Hepatocyte (in vitro differentiated cells): ENCODE measurements around the gene ARHGAP15. TPM values are rescaled to one million over a fixed set of nuclear protein-coding genes. Genes with fewer than 3 reads are reported as not detected.

Source experiments
- DNase-seq: peaks from one replicate; pipeline ENCODE4 v3.0.0-alpha.2; 2016; ENCODE audit warnings: low spot score
- H2AFZ ChIP-seq: fragments of 200-600 bp; sonication (generic); 2 replicates; pipeline ENCODE4 v1.6.0; 2016; ENCODE audit warnings: antibody characterized with exemption, mild to moderate bottlenecking
- H3K27ac ChIP-seq: fragments of 200-600 bp; sonication (generic); 2 replicates; pipeline ENCODE4 v1.5.1; 2016; ENCODE audit warnings: mild to moderate bottlenecking
- H3K27me3 ChIP-seq: fragments of 200-600 bp; sonication (generic); 2 replicates; pipeline ENCODE4 v1.6.1; 2016
- H3K36me3 ChIP-seq: fragments of 200-600 bp; sonication (generic); replicated peaks from 2 replicates; pipeline ENCODE4 v1.5.1; 2016; ENCODE audit warnings: low read depth; ENCODE audit not compliant: insufficient read depth
- H3K4me1 ChIP-seq: fragments of 200-600 bp; sonication (generic); 2 replicates; pipeline ENCODE4 v1.5.1; 2016; ENCODE audit warnings: mild to moderate bottlenecking, moderate library complexity; ENCODE audit not compliant: insufficient read depth
- H3K4me2 ChIP-seq: fragments of 200-600 bp; sonication (generic); 2 replicates; pipeline ENCODE4 v1.6.0; 2016
- H3K4me3 ChIP-seq: fragments of 200-600 bp; sonication (generic); 2 replicates; pipeline ENCODE4 v1.5.1; 2016; ENCODE audit warnings: mild to moderate bottlenecking
- H3K79me2 ChIP-seq: fragments of 200-600 bp; sonication (generic); 2 replicates; pipeline ENCODE4 v1.6.0; 2017; ENCODE audit warnings: mild to moderate bottlenecking
- H3K9me2 ChIP-seq: fragments of 200-600 bp; sonication (generic); replicated peaks from 2 replicates; pipeline ENCODE4 v1.6.0; 2017; ENCODE audit warnings: mild to moderate bottlenecking; ENCODE audit not compliant: insufficient read depth
- H3K9me3 ChIP-seq: fragments of 200-600 bp; sonication (generic); 2 replicates; pipeline ENCODE4 v1.5.1; 2016; ENCODE audit warnings: low read depth, mild to moderate bottlenecking
- H4K20me1 ChIP-seq: fragments of 200-600 bp; sonication (generic); 2 replicates; pipeline ENCODE4 v1.6.0; 2016; ENCODE audit warnings: mild to moderate bottlenecking; ENCODE audit not compliant: insufficient read depth, poor library complexity, severe bottlenecking
- EZH2 ChIP-seq: fragments of 200-600 bp; sonication (generic); IDR thresholded peaks from 2 replicates; pipeline ENCODE4 v1.6.1; 2016; ENCODE audit warnings: antibody characterized with exemption, mild to moderate bottlenecking, borderline replicate concordance
- EZH2phosphoT487 ChIP-seq: fragments of 200-600 bp; sonication (generic); IDR thresholded peaks from one replicate; pipeline ENCODE4 v1.6.1; 2018; ENCODE audit warnings: antibody characterized with exemption, mild to moderate bottlenecking, low read depth, moderate library complexity; ENCODE audit not compliant: unreplicated experiment, severe bottlenecking
- WGBS: methylation state at CpG from one replicate; pipeline ENCODE4 v1.1.6; 2016; ENCODE audit warnings: low lambda C conversion rate; ENCODE audit errors: missing lambda C conversion rate; 5-methylcytosine and 5-hydroxymethylcytosine counted together
- polyA plus RNA-seq: library from polyadenylated mRNA; unstranded; fragments of >200 nt; fragmentation: Nextera tagmentation; extraction: Ambion mirVana; gene quantifications from 2 replicates; pipeline ENCODE4 v1.2.1, GENCODE V29; 2016
- total RNA-seq: library from RNA; depleted of rRNA; stranded (reverse); fragments of >200 nt; gene quantifications from 2 replicates; pipeline ENCODE4 v1.2.3, GENCODE V29; 2014
- TF ChIP-seq, protein P1 (sequence below): fragments of 200-600 bp; sonication (generic); IDR thresholded peaks from 2 replicates; pipeline ENCODE4 v1.5.1; 2016; ENCODE audit warnings: antibody characterized with exemption, mild to moderate bottlenecking; ENCODE audit not compliant: poor library complexity

The ARHGAP15 gene
- total and polyA plus RNA-seq, 2 experiments from 2014 or later, result 0.17 TPM; not detected in 1

DNA sequence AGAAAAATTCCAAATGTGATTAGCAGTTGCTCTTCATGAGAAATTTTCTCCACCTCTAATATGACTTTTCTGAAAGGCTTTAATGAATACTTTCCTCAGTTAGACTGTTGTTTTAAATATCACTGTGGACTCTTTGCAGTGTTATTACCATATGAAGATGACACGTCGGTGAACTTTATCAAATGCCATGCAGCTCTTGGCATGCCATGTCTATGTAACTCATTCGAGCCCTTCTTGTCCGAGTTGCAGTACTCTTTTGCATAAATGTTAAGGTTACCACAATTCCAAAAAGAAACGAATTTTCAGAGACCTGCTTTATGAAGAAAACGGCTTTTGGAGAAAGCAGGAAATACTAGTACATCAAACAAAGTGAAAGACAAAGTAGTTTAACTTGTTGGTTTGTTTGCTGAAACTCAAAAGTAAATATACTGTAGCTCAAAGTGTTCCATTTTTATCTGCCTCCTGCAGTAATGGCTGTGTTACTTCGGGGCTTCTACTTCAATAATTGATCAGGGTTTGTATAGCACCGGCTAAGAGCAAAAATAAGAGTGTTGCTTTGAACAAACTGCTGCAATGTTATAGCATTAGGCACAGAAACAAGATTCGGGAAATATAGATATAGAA lies 204.1 kb downstream of the ARHGAP15 start:
- Histone ChIP-seq H3K36me3 (no peaks in the 10 kb centered on the region), H3K79me2 (no peaks in the 10 kb centered on the region), H3K4me2 (peak overlapping the region; percentile 3), H2AFZ (no peak overlapping the region), H3K27ac (no peak overlapping the region), H3K9me2 (no peaks in the 10 kb centered on the region), H3K4me3 (no peak overlapping the region), H3K4me1 (no peaks in the 10 kb centered on the region), H3K27me3 (no peaks in the 10 kb centered on the region), H4K20me1 (no peaks in the 10 kb centered on the region), H3K9me3 (no peaks in the 10 kb centered on the region)
- WGBS, result 67% methylated on average over 9 of the region's 9 CpGs
- TF ChIP-seq EZH2, result no peak
- no peak for TF ChIP-seq EZH2phosphoT487
- TF ChIP-seq, protein P1, sequence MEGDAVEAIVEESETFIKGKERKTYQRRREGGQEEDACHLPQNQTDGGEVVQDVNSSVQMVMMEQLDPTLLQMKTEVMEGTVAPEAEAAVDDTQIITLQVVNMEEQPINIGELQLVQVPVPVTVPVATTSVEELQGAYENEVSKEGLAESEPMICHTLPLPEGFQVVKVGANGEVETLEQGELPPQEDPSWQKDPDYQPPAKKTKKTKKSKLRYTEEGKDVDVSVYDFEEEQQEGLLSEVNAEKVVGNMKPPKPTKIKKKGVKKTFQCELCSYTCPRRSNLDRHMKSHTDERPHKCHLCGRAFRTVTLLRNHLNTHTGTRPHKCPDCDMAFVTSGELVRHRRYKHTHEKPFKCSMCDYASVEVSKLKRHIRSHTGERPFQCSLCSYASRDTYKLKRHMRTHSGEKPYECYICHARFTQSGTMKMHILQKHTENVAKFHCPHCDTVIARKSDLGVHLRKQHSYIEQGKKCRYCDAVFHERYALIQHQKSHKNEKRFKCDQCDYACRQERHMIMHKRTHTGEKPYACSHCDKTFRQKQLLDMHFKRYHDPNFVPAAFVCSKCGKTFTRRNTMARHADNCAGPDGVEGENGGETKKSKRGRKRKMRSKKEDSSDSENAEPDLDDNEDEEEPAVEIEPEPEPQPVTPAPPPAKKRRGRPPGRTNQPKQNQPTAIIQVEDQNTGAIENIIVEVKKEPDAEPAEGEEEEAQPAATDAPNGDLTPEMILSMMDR, result no peak
- no peak for DNase-seq

DNA sequence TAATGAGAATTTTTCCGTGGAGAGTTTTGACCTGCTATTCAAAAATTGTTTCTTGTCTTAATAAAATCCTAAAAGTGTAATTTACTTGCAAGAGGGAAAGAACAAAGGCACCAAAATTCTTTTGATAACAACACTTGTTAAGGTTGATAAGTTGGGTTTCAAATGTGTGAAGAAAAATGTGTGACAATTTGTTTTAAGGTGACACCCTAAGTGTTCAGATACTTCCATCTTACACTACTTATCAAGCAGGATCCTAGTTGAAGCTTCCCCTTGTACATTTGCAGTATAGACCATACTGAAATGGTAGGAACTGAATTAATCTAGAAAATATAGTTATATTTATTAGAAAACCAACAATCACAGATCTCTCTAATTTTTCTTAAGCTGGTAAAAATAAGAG lies 204.6 kb downstream of the ARHGAP15 start:
- Histone ChIP-seq H3K27me3 (no peaks in the 10 kb centered on the region), H4K20me1 (no peaks in the 10 kb centered on the region), H3K9me3 (no peaks in the 10 kb centered on the region), H3K36me3 (no peaks in the 10 kb centered on the region), H3K9me2 (no peaks in the 10 kb centered on the region), H2AFZ (no peak overlapping the region), H3K4me3 (no peak overlapping the region), H3K4me2 (peak overlapping the region; percentile 3), H3K27ac (no peak overlapping the region), H3K79me2 (no peaks in the 10 kb centered on the region), H3K4me1 (no peaks in the 10 kb centered on the region)
- TF ChIP-seq EZH2phosphoT487 (no peak), EZH2 (no peak)
- TF ChIP-seq, protein P1, result no peak
- 58% methylated on average over 1 of the region's 1 CpG for WGBS
- no peak for DNase-seq

DNA sequence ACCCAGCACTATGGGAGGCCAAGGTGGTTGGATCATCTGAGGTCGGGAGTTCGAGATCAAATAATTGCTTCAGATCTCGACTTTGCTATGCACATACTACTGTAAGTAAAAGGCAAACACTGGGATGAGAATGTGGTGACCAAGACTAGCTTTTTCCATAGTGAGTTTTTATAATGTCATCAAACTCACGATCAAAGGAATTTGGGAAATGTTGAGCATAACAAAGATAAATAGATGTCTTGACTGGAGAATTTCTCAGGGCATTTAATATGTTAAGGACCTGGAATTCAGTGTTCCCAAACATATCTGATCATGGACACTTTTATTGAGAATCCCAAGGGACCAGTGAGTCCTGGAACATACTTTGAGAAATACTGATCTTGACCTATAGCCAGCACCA lies 205.6 kb downstream of the ARHGAP15 start:
- H3K79me2 ChIP-seq, result no peaks in the 10 kb centered on the region
- no peak overlapping the region for H3K4me3 ChIP-seq
- DNase-seq, result no peak
- 82% methylated on average over 4 of the region's 4 CpGs for WGBS
- H3K4me2 ChIP-seq, result no peak overlapping the region
- H3K4me1 ChIP-seq, result no peaks in the 10 kb centered on the region
- no peak overlapping the region for H2AFZ ChIP-seq
- no peaks in the 10 kb centered on the region for H3K36me3 ChIP-seq
- H3K9me2 ChIP-seq, result no peaks in the 10 kb centered on the region
- no peaks in the 10 kb centered on the region for H3K27me3 ChIP-seq
- H4K20me1 ChIP-seq, result no peaks in the 10 kb centered on the region
- H3K27ac ChIP-seq, result no peak overlapping the region
- H3K9me3 ChIP-seq, result no peaks in the 10 kb centered on the region
- no peak for TF ChIP-seq EZH2
- no peak for TF ChIP-seq EZH2phosphoT487
- TF ChIP-seq, protein P1, result no peak

DNA sequence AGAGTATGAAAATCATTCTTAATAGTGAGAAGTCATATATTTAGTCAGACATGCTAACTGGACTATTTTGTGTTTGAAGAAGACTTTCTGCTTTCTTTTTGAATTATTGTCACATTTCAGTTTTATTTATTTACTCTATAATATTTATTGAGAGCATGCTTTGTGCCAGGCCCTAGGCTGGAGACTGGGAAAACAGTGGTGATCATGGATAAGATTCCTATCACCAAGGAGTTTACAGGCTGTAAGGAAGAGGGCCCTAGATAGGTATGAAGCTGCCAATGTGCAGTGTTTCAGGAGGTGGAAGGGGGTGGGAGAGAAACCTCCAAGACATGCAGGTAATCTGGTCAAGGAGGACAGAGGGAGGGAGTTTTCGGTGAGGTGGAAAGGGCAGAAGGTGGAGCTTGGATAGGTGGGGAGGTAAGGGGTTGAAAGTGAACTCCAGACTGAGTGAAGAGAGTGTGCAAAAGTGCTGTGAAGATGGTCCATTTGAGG lies 207.5 kb downstream of the ARHGAP15 start:
- no peak for DNase-seq
- H3K27me3 ChIP-seq, result no peaks in the 10 kb centered on the region
- no peaks in the 10 kb centered on the region for H3K9me2 ChIP-seq
- no peaks in the 10 kb centered on the region for H3K36me3 ChIP-seq
- H3K4me1 ChIP-seq, result no peaks in the 10 kb centered on the region
- WGBS, result 93% methylated on average over 1 of the region's 1 CpG
- no peak overlapping the region for H2AFZ ChIP-seq
- no peak overlapping the region for H3K27ac ChIP-seq
- no peaks in the 10 kb centered on the region for H3K79me2 ChIP-seq
- H3K9me3 ChIP-seq, result no peaks in the 10 kb centered on the region
- no peaks in the 10 kb centered on the region for H4K20me1 ChIP-seq
- no peak overlapping the region for H3K4me2 ChIP-seq
- TF ChIP-seq, protein P1, result no peak
- no peak for TF ChIP-seq EZH2phosphoT487
- TF ChIP-seq EZH2, result no peak
- no peak overlapping the region for H3K4me3 ChIP-seq
